Keratinocyte (primary cell): Measurements from ENCODE around the gene JADE2. TPM values are rescaled to one million over a fixed set of nuclear protein-coding genes. Genes with fewer than 3 reads are reported as not detected.

Experiments used
- DNase-seq: peaks from one replicate; pipeline ENCODE4 v3.0.0-alpha.2; 2011; ENCODE audit warnings: low read depth, missing footprints, low spot score
- FAIRE-seq: peaks from 2 replicates; lab custom pipeline; 2011; peaks lifted over from hg19 to GRCh38; lab: Jason Lieb, UNC
- H2AFZ ChIP-seq: 2 replicates; pipeline ENCODE4 v1.6.0; 2012; ENCODE audit warnings: low read length, control low read depth, inconsistent platforms; ENCODE audit not compliant: control insufficient read depth
- H3K27ac ChIP-seq: 2 replicates; pipeline ENCODE4 v1.5.1; 2011; ENCODE audit warnings: low read length; ENCODE audit not compliant: control insufficient read depth, insufficient read depth
- H3K27me3 ChIP-seq: 3 replicates; pipeline ENCODE4 v1.6.0; 2011; ENCODE audit warnings: low read length; ENCODE audit not compliant: control insufficient read depth, insufficient read depth; ENCODE audit errors: extremely low read depth
- H3K36me3 ChIP-seq, 2 experiments: 2 replicates in 1 of 2; 3 replicates in 1 of 2; pipeline ENCODE4 v1.5.1; 2011; ENCODE audit warnings: low read length in 2 of 2, mild to moderate bottlenecking in 1 of 2; ENCODE audit not compliant: control insufficient read depth in 2 of 2, insufficient read depth in 2 of 2; ENCODE audit errors: extremely low read depth in 1 of 2
- H3K4me1 ChIP-seq: 3 replicates; pipeline ENCODE4 v1.5.1; 2011; ENCODE audit warnings: low read length; ENCODE audit not compliant: control insufficient read depth, insufficient read depth; ENCODE audit errors: extremely low read depth
- H3K4me2 ChIP-seq: 3 replicates; pipeline ENCODE4 v1.6.0; 2011; ENCODE audit warnings: low read depth, low read length; ENCODE audit not compliant: control insufficient read depth, insufficient read depth; ENCODE audit errors: extremely low read depth
- H3K4me3 ChIP-seq, 3 experiments: fragments of 200-600 bp in 1 of 3; sonication (generic) in 1 of 3; 2 replicates in 2 of 3; 3 replicates in 1 of 3; pipeline ENCODE4 v1.5.1; 2011 to 2016; ENCODE audit warnings: low read length in 3 of 3, mild to moderate bottlenecking in 3 of 3, control low read depth in 2 of 3, inconsistent platforms in 1 of 3, low read depth in 1 of 3, mixed read lengths in 1 of 3, mixed run types in 1 of 3, moderate library complexity in 1 of 3; ENCODE audit not compliant: control insufficient read depth in 2 of 3, insufficient read depth in 2 of 3; ENCODE audit errors: extremely low read depth in 1 of 3
- H3K79me2 ChIP-seq: 2 replicates; pipeline ENCODE4 v1.6.0; 2012; ENCODE audit warnings: low read length; ENCODE audit not compliant: control insufficient read depth, insufficient read depth
- H3K9ac ChIP-seq: 3 replicates; pipeline ENCODE4 v1.6.0; 2011; ENCODE audit warnings: low read length; ENCODE audit not compliant: control insufficient read depth, insufficient read depth; ENCODE audit errors: extremely low read depth
- H3K9me1 ChIP-seq: 3 replicates; pipeline ENCODE4 v1.6.0; 2011; ENCODE audit warnings: low read length; ENCODE audit not compliant: control insufficient read depth, insufficient read depth; ENCODE audit errors: extremely low read depth
- H3K9me3 ChIP-seq: 2 replicates; pipeline ENCODE4 v1.5.1; 2012; ENCODE audit warnings: low read depth, low read length; ENCODE audit not compliant: control insufficient read depth
- H4K20me1 ChIP-seq: 3 replicates; pipeline ENCODE4 v1.6.0; 2011; ENCODE audit warnings: low read length; ENCODE audit not compliant: control insufficient read depth, insufficient read depth; ENCODE audit errors: extremely low read depth
- CTCF ChIP-seq, 3 experiments: IDR thresholded peaks in 1 of 3; conservative IDR thresholded peaks in 1 of 3; optimal IDR thresholded peaks in 1 of 3; 2 replicates in 2 of 3; 3 replicates in 1 of 3; pipeline versions ENCODE3 to v1.5.1; 2011; ENCODE audit warnings: low read length in 3 of 3, mild to moderate bottlenecking in 3 of 3, moderate library complexity in 2 of 3, control low read depth in 1 of 3, inconsistent platforms in 1 of 3; ENCODE audit not compliant: insufficient read depth in 2 of 3; ENCODE audit errors: extremely low read depth in 1 of 3
- EZH2 ChIP-seq: IDR thresholded peaks from one replicate; pipeline ENCODE4 v1.6.1; 2012; ENCODE audit warnings: inconsistent platforms, mild to moderate bottlenecking, low read length, moderate library complexity
- dilution Hi-C: fragments of 300-500 bp; cut with MboI; formaldehyde crosslinking; loops from one replicate; pipeline ENCODE4 v1.7.0; 2020; ENCODE audit warnings: low sequenced_read_pairs; ENCODE audit not compliant: extremely low pct_ligation_motif_present
- polyA plus RNA-seq, 5 experiments: library from polyadenylated mRNA; depleted of rRNA in 3 of 5; stranded (reverse) in 3 of 5; stranded (forward) in 1 of 5; unstranded in 1 of 5; fragments of >200 nt; gene quantifications; 1 replicate in 1 of 5; 2 replicates in 3 of 5; 3 replicates in 1 of 5; pipeline versions ENCODE4 v1.2.1 to v1.2.3, GENCODE V29; 2011 to 2012; ENCODE audit warnings: missing spikeins in 2 of 5, low read depth in 1 of 5, low replicate concordance in 1 of 5

JADE2 gene
- polyA plus RNA-seq, 1 donor (not counting 4 experiments of a cell fraction or from before 2014, with no cell fraction given), result 11.1 TPM

- Histone ChIP-seq H3K9me3 (no peaks in the 10 kb centered on the region), H3K27ac (no peak overlapping the region), H3K27me3 (no peaks in the 10 kb centered on the region), H3K79me2 (no peaks in the 10 kb centered on the region), H3K9me1 (no peaks in the 10 kb centered on the region), H3K4me1 (peaks cover 2% of the 10 kb centered on the region), H3K36me3 (peaks cover 0 to 1% of the 10 kb centered on the region in 2 experiments), H3K4me2 (no peak overlapping the region), H2AFZ (no peak overlapping the region), H3K4me3 (no peak overlapping the region), H3K9ac (no peak overlapping the region), H4K20me1 (no peaks in the 10 kb centered on the region)
- no peak for FAIRE-seq
- dilution Hi-C loops, result no loop called here
- no peak for DNase-seq
- TF ChIP-seq EZH2, result no peak
- no peak for TF ChIP-seq CTCF (optimal IDR thresholded peaks at IDR 0.05 in 1 of 3, IDR thresholded peaks at IDR 0.05 in 1 of 3, conservative IDR thresholded peaks at IDR 0.05 in 1 of 3; ENCODE audit: extremely low read depth in 1 of 3, insufficient read depth in 2 of 3, low read length in 3 of 3)
Measured at GRCh38 chr5:134600600-134600999, 75.1 kb downstream of the JADE2 start.

- H3K9ac ChIP-seq, result no peak overlapping the region
- FAIRE-seq (no peak), DNase-seq (no peak)
- H2AFZ ChIP-seq, result no peak overlapping the region
- H3K9me3 ChIP-seq, result no peaks in the 10 kb centered on the region
- H3K4me2 ChIP-seq, result no peak overlapping the region
- H3K27ac ChIP-seq, result no peak overlapping the region
- H3K9me1 ChIP-seq, result no peaks in the 10 kb centered on the region
- no peaks in the 10 kb centered on the region for H3K79me2 ChIP-seq
- TF ChIP-seq EZH2 (no peak), CTCF (optimal IDR thresholded peaks at IDR 0.05 in 1 of 3, IDR thresholded peaks at IDR 0.05 in 1 of 3, conservative IDR thresholded peaks at IDR 0.05 in 1 of 3; ENCODE audit: extremely low read depth in 1 of 3, insufficient read depth in 2 of 3, low read length in 3 of 3) (no peak)
- dilution Hi-C loops, result no loop called here
- peaks cover 2% of the 10 kb centered on the region for H3K4me1 ChIP-seq
- no peaks in the 10 kb centered on the region for H4K20me1 ChIP-seq
- H3K27me3 ChIP-seq, result no peaks in the 10 kb centered on the region
- no peak overlapping the region for H3K4me3 ChIP-seq
- H3K36me3 ChIP-seq, result peaks cover 4 to 8% of the 10 kb centered on the region in 2 experiments
Measured at GRCh38 chr5:134603059-134603458, 77.6 kb downstream of the JADE2 start.
